OCI-LY7 (cell line): ENCODE results near the gene CALM3. TPM values are rescaled to one million over a fixed set of nuclear protein-coding genes. Genes with fewer than 3 reads are reported as not detected.

ENCODE experiments used
- total RNA-seq, 2 experiments: library from RNA; depleted of rRNA in 1 of 2; stranded (reverse); fragments of >200 nt in 1 of 2; shearing (Covaris generic) in 1 of 2; gene quantifications; 2 replicates each; pipeline ENCODE4 v1.2.3, GENCODE V29; 2014 to 2022

Gene CALM3
- total RNA-seq, 2 experiments from 2014 or later, result 175 to 198 TPM

Other genes starting within 250 kb of the CALM3 start
- 0.09 TPM in 1 of 2 replicates, not detected in the other for gene CCDC8, start 187.8 kb upstream of the CALM3 start, total RNA-seq (2014; rRNA removed; shearing (Covaris generic))
- 0.10 TPM in 1 of 2 replicates, not detected in the other for gene CCDC8, start 187.8 kb upstream of the CALM3 start, total RNA-seq (2022)
- 1.0 and 1.5 TPM in 2 replicates for gene PNMA8C, start 172.4 kb upstream of the CALM3 start, total RNA-seq (2014; rRNA removed; shearing (Covaris generic))
- 4.3 and 4.9 TPM in 2 replicates for gene PNMA8C, start 172.4 kb upstream of the CALM3 start, total RNA-seq (2022)
- not detected in 2 replicates for gene PNMA8A, start 129.8 kb upstream of the CALM3 start, total RNA-seq (2014; rRNA removed; shearing (Covaris generic))
- gene PNMA8A, start 129.8 kb upstream of the CALM3 start, total RNA-seq (2022), result not detected in 2 replicates
- gene PNMA8B, start 105.5 kb upstream of the CALM3 start, total RNA-seq (2014; rRNA removed; shearing (Covaris generic)), result 1.9 and 2.0 TPM in 2 replicates
- gene PNMA8B, start 105.5 kb upstream of the CALM3 start, total RNA-seq (2022), result 0.33 and 0.40 TPM in 2 replicates
- gene PTGIR, start 23.8 kb downstream of the CALM3 start, total RNA-seq (2014; rRNA removed; shearing (Covaris generic)), result 0.25 and 0.26 TPM in 2 replicates
- not detected in 2 replicates for gene PTGIR, start 23.8 kb downstream of the CALM3 start, total RNA-seq (2022)
- gene GNG8, start 34.9 kb downstream of the CALM3 start, total RNA-seq (2014; rRNA removed; shearing (Covaris generic)), result not detected in 2 replicates
- gene GNG8, start 34.9 kb downstream of the CALM3 start, total RNA-seq (2022), result not detected in 2 replicates
- gene DACT3, start 59.9 kb downstream of the CALM3 start, total RNA-seq (2014; rRNA removed; shearing (Covaris generic)), result 0.10 and 0.44 TPM in 2 replicates
- gene DACT3, start 59.9 kb downstream of the CALM3 start, total RNA-seq (2022), result not detected in 2 replicates
- gene PRKD2, start 115.8 kb downstream of the CALM3 start, total RNA-seq (2014; rRNA removed; shearing (Covaris generic)), result 30.5 and 34.3 TPM in 2 replicates
- 89.2 and 101 TPM in 2 replicates for gene PRKD2, start 115.8 kb downstream of the CALM3 start, total RNA-seq (2022)
- 15.5 and 24.6 TPM in 2 replicates for gene FKRP, start 144.7 kb downstream of the CALM3 start, total RNA-seq (2014; rRNA removed; shearing (Covaris generic))
- 18.9 and 26.6 TPM in 2 replicates for gene FKRP, start 144.7 kb downstream of the CALM3 start, total RNA-seq (2022)
- 77.8 and 115 TPM in 2 replicates for gene STRN4, start 145.1 kb downstream of the CALM3 start, total RNA-seq (2014; rRNA removed; shearing (Covaris generic))
- gene STRN4, start 145.1 kb downstream of the CALM3 start, total RNA-seq (2022), result 68.0 and 77.3 TPM in 2 replicates
- gene SLC1A5, start 187.3 kb downstream of the CALM3 start, total RNA-seq (2014; rRNA removed; shearing (Covaris generic)), result 111 and 145 TPM in 2 replicates
- gene SLC1A5, start 187.3 kb downstream of the CALM3 start, total RNA-seq (2022), result 161 and 167 TPM in 2 replicates
- gene AP2S1, start 249.5 kb downstream of the CALM3 start, total RNA-seq (2014; rRNA removed; shearing (Covaris generic)), result 105 and 110 TPM in 2 replicates
- gene AP2S1, start 249.5 kb downstream of the CALM3 start, total RNA-seq (2022), result 79.3 and 88.2 TPM in 2 replicates